Large intestine (tissue), 3 donors: ENCODE measurements around the gene SMIM22. TPM values are rescaled to one million over a fixed set of nuclear protein-coding genes. Genes with fewer than 3 reads are reported as not detected.

Experiments used
- DNase-seq, 2 donors: peaks; one replicate each; pipeline versions ENCODE4 v3.0.0 to v3.0.0-alpha.2; 2013
- H3K27ac ChIP-seq: one replicate; pipeline ENCODE4 v1.5.1; 2013; ENCODE audit warnings: low read length
- H3K27me3 ChIP-seq: 2 replicates; pipeline ENCODE4 v1.6.1; 2013; ENCODE audit warnings: low read length; ENCODE audit not compliant: control insufficient read depth, insufficient read depth
- H3K36me3 ChIP-seq: 2 replicates; pipeline ENCODE4 v1.6.1; 2013; ENCODE audit warnings: low read length; ENCODE audit not compliant: control insufficient read depth, insufficient read depth
- H3K4me1 ChIP-seq: one replicate; pipeline ENCODE4 v1.6.1; 2013; ENCODE audit warnings: low read length; ENCODE audit not compliant: control insufficient read depth, insufficient read depth
- H3K4me3 ChIP-seq: one replicate; pipeline ENCODE4 v1.5.1; 2013; ENCODE audit warnings: low read length
- H3K9me3 ChIP-seq: one replicate; pipeline ENCODE4 v1.6.1; 2013; ENCODE audit warnings: mild to moderate bottlenecking, low read depth, low read length, moderate library complexity; ENCODE audit not compliant: control insufficient read depth
- WGBS: methylation state at CpG from one replicate; pipeline ENCODE4 v1.1.5; 2013; ENCODE audit warnings: low lambda C conversion rate; ENCODE audit not compliant: insufficient coverage; 5-methylcytosine and 5-hydroxymethylcytosine counted together
- polyA plus RNA-seq: library from polyadenylated mRNA; unstranded; fragments of 120-200 nt; gene quantifications from one replicate; pipeline ENCODE4 v1.2.1, GENCODE V29; 2013

The SMIM22 gene
- polyA plus RNA-seq, 1 donor, result 75.8 TPM

- no peak overlapping the region for H3K4me3 ChIP-seq
- H3K27ac ChIP-seq, result no peak overlapping the region
- H3K4me1 ChIP-seq, result peaks cover 23% of the 10 kb centered on the region
- DNase-seq, result no peak
- no peaks in the 10 kb centered on the region for H3K27me3 ChIP-seq
- 80% methylated on average over 1 of the region's 13 CpGs for WGBS
- H3K9me3 ChIP-seq, result no peaks in the 10 kb centered on the region
- H3K36me3 ChIP-seq, result peaks cover 8% of the 10 kb centered on the region
Measured at GRCh38 chr16:4792951-4793513, 2.1 kb upstream of the SMIM22 start.

GRCh38 chr16:4795828-4796572 is 831 bp downstream of the SMIM22 start:
- Histone ChIP-seq H3K4me1 (peaks cover 28% of the 10 kb centered on the region), H3K27ac (peak overlapping the region; percentile 63), H3K9me3 (no peaks in the 10 kb centered on the region), H3K36me3 (peaks cover 26% of the 10 kb centered on the region), H3K27me3 (no peaks in the 10 kb centered on the region), H3K4me3 (peak overlapping the region; percentile 66)
- WGBS, result no CpG with 5 or more reads among the region's 30 CpGs
- DNase-seq, result no peak

GRCh38 chr16:4796982-4797804 is 2.0 kb downstream of the SMIM22 start:
- no peaks in the 10 kb centered on the region for H3K27me3 ChIP-seq
- H3K27ac ChIP-seq, result peak overlapping the region; percentile 27
- peaks cover 35% of the 10 kb centered on the region for H3K4me1 ChIP-seq
- no peaks in the 10 kb centered on the region for H3K9me3 ChIP-seq
- no peak overlapping the region for H3K4me3 ChIP-seq
- peak; percentile 54 to 70 for DNase-seq
- no CpG with 5 or more reads among the region's 21 CpGs for WGBS
- H3K36me3 ChIP-seq, result peaks cover 26% of the 10 kb centered on the region

- no peaks in the 10 kb centered on the region for H3K9me3 ChIP-seq
- H3K4me3 ChIP-seq, result no peak overlapping the region
- H3K4me1 ChIP-seq, result peaks cover 35% of the 10 kb centered on the region
- no CpG with 5 or more reads among the region's 22 CpGs for WGBS
- DNase-seq, result no peak
- no peaks in the 10 kb centered on the region for H3K27me3 ChIP-seq
- peaks cover 26% of the 10 kb centered on the region for H3K36me3 ChIP-seq
- no peak overlapping the region for H3K27ac ChIP-seq
Measured at GRCh38 chr16:4797805-4798252, 2.7 kb downstream of the SMIM22 start.

- H3K27me3 ChIP-seq, result no peaks in the 10 kb centered on the region
- H3K27ac ChIP-seq, result no peak overlapping the region
- H3K9me3 ChIP-seq, result no peaks in the 10 kb centered on the region
- no peak for DNase-seq
- no peak overlapping the region for H3K4me3 ChIP-seq
- peaks cover 35% of the 10 kb centered on the region for H3K4me1 ChIP-seq
- peaks cover 26% of the 10 kb centered on the region for H3K36me3 ChIP-seq
- no CpG with 5 or more reads among the region's 16 CpGs for WGBS
Measured at GRCh38 chr16:4798456-4798855, 3.3 kb downstream of the SMIM22 start.

- no peak overlapping the region for H3K4me3 ChIP-seq
- H3K4me1 ChIP-seq, result peaks cover 35% of the 10 kb centered on the region
- H3K9me3 ChIP-seq, result no peaks in the 10 kb centered on the region
- peaks cover 31% of the 10 kb centered on the region for H3K36me3 ChIP-seq
- H3K27ac ChIP-seq, result no peak overlapping the region
- no peaks in the 10 kb centered on the region for H3K27me3 ChIP-seq
- DNase-seq, result no peak
- WGBS, result no CpG with 5 or more reads among the region's 19 CpGs
Measured at GRCh38 chr16:4799171-4799855, 4.1 kb downstream of the SMIM22 start.

- Histone ChIP-seq H3K4me3 (no peak overlapping the region), H3K27ac (peak overlapping the region; percentile 65), H3K27me3 (no peaks in the 10 kb centered on the region), H3K4me1 (peaks cover 33% of the 10 kb centered on the region), H3K36me3 (peaks cover 43% of the 10 kb centered on the region), H3K9me3 (no peaks in the 10 kb centered on the region)
- DNase-seq, result peak; percentile 76 to 77
- no CpG with 5 or more reads among the region's 17 CpGs for WGBS
Measured at GRCh38 chr16:4800290-4801041, 5.3 kb downstream of the SMIM22 start.

- H3K36me3 ChIP-seq, result peaks cover 49% of the 10 kb centered on the region
- H3K27ac ChIP-seq, result peak overlapping the region; percentile 77
- no peaks in the 10 kb centered on the region for H3K9me3 ChIP-seq
- no CpG with 5 or more reads among the region's 29 CpGs for WGBS
- peak overlapping the region; percentile 51 for H3K4me3 ChIP-seq
- H3K4me1 ChIP-seq, result peaks cover 26% of the 10 kb centered on the region
- DNase-seq, result no peak
- no peaks in the 10 kb centered on the region for H3K27me3 ChIP-seq
Measured at GRCh38 chr16:4801051-4801961, 6.1 kb downstream of the SMIM22 start.
